22Rv1 (cell line): ENCODE results near the gene SUSD5.
A peak's percentile ranks its signal among the peaks of the same experiment; 100 is the strongest.
"Not testable (repeated sequence)": the region's sequence is repeated elsewhere in the genome, so short reads cannot be mapped to it uniquely, and the experiment has no call there.

ENCODE experiments used
- H3K27ac ChIP-seq: fragments of 450-650 bp; 2 replicates; pipeline ENCODE4 v1.5.1; 2017
- ZFX ChIP-seq: fragments of 450-650 bp; IDR thresholded peaks from 2 replicates; pipeline ENCODE4 v1.6.1; 2017; ENCODE audit warnings: antibody characterized with exemption, borderline replicate concordance
- TF ChIP-seq, protein P1 (sequence below): fragments of 450-650 bp; IDR thresholded peaks from 2 replicates; pipeline ENCODE4 v1.5.1; 2017; ENCODE audit warnings: mild to moderate bottlenecking

SUSD5 gene

DNA sequence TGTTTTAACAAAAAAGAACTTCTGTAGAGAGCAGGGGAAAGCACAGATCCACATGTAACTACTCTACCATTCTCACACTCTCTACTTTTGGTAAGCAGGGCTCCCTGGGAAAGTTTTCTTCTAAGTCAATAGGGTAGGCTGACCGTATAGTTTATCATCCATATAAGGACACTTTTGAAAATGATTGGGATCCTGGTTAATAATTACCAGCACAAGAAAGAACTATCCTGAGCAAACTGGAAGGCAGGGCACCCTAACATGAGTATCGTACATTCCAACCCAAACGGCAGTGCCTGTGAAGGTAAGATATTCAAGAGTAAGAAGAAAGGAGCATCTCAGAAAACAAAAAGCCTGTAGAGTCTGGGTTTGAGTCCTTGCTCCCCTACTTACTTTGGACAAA lies 22.1 kb downstream of the SUSD5 start:
- H3K27ac ChIP-seq: peak overlapping the region; percentile 36
- TF ChIP-seq ZFX: no peak
- TF ChIP-seq, protein P1, sequence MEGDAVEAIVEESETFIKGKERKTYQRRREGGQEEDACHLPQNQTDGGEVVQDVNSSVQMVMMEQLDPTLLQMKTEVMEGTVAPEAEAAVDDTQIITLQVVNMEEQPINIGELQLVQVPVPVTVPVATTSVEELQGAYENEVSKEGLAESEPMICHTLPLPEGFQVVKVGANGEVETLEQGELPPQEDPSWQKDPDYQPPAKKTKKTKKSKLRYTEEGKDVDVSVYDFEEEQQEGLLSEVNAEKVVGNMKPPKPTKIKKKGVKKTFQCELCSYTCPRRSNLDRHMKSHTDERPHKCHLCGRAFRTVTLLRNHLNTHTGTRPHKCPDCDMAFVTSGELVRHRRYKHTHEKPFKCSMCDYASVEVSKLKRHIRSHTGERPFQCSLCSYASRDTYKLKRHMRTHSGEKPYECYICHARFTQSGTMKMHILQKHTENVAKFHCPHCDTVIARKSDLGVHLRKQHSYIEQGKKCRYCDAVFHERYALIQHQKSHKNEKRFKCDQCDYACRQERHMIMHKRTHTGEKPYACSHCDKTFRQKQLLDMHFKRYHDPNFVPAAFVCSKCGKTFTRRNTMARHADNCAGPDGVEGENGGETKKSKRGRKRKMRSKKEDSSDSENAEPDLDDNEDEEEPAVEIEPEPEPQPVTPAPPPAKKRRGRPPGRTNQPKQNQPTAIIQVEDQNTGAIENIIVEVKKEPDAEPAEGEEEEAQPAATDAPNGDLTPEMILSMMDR: no peak

DNA sequence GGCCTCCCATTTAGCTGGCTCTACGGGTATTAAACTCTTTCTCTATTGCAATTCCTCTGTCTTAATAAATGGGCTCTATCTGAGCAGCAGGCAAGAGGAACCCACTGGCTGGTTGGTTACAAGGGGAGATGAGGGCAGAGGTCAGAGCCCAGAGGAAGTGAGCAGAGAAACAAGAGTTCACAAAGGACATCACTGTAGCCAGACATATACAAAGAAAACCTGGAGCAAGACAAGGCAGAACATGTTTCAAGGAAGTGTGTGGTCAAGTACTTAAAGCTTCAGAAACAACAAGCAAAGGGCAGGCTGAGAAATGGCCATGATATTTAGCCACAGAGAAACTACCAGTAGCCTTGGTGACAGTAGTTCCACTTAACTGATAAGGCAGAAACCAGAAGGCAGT lies 24.3 kb downstream of the SUSD5 start:
- no peak overlapping the region for H3K27ac ChIP-seq
- TF ChIP-seq ZFX: no peak
- TF ChIP-seq, protein P1: no peak

DNA sequence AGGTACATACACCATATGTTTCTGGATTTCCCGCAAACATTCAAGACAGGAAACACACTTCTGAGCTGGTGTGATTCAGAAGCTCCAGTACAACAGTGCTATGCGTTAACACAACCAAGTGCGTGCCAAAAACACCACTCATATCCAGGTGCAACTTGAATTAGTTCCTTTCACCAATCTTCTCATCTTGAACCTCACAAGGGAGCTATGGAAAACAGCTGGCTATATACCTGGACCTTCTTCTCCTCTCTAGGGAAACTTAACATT lies 31.3 kb downstream of the SUSD5 start:
- TF ChIP-seq, protein P1: no peak
- no peak for TF ChIP-seq ZFX
- H3K27ac ChIP-seq: no peak overlapping the region

- TF ChIP-seq ZFX: no peak
- TF ChIP-seq, protein P1: no peak
- no peak overlapping the region for H3K27ac ChIP-seq
These were observed 31.9 kb downstream of the SUSD5 start for GRCh38 chr3:33186524-33187367.

- H3K27ac ChIP-seq: no peak overlapping the region
- no peak for TF ChIP-seq ZFX
- TF ChIP-seq, protein P1: no peak
These were observed 33.7 kb downstream of the SUSD5 start for GRCh38 chr3:33184863-33185262.

- H3K27ac ChIP-seq: not testable (repeated sequence)
These were observed 37.0 kb downstream of the SUSD5 start for GRCh38 chr3:33181641-33182040.

GRCh38 chr3:33181229-33181628 lies 37.4 kb downstream of the SUSD5 start:
- TF ChIP-seq ZFX: no peak
- TF ChIP-seq, protein P1: no peak
- H3K27ac ChIP-seq: no peak overlapping the region

DNA sequence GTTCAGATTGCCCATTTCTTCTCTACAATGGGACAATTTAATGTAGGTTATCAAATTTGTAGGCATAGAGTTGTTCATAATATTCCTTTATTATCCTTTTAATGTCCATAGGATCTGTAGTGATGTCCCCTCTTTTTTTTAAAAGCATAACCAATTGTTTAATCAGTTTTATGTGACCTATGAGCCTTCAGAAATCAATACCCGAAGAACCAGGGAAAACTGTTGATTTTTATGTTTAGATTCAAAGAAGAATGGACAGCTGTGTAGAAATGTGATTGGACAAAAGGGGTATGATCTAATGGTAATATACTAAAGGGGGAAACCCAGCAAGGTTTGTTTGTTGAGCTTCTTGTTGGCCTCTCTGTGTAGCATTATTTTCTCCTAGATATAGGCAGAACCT lies 39.5 kb downstream of the SUSD5 start:
- TF ChIP-seq ZFX: no peak
- TF ChIP-seq, protein P1: no peak
- H3K27ac ChIP-seq: no peak overlapping the region
